ENCODE data around the gene NOP56.

Gene NOP56

DNA sequence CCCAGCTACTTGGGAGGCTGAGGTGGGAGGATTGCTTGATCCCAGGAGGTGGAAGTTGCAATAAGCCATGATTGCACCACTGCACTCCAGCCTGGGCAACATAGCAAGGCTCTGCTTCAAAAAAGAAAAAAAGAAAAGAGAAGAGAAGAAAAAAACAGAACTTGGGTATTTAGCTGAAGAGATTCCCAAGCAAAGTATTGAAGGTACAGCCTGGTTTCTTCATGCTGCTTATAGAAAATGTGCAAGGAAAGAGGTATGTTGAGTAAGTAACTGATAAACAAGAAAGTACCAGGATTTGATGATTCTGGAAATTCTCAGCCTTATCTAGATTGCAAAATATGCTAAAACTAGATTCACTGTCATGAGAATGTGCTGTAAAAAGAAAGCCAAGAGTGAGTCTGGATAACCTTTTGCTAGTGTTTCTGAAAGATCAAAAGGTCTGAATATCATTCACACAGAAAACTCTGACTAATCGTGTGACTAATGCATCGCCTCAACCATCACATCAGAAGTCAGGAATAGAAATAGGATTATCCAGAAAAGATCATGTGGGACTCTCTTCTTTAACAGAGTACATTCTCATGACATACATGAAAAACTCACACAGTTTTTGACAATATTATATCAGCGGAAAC is 32.4 kb upstream of the NOP56 start:
- DNase-seq (ENCODE audit: low read depth) = peak; percentile 69
- no peak overlapping the region for H3K4me3 ChIP-seq (ENCODE audit: control insufficient read depth, low read depth, low read length)
- TF ChIP-seq, protein P1, sequence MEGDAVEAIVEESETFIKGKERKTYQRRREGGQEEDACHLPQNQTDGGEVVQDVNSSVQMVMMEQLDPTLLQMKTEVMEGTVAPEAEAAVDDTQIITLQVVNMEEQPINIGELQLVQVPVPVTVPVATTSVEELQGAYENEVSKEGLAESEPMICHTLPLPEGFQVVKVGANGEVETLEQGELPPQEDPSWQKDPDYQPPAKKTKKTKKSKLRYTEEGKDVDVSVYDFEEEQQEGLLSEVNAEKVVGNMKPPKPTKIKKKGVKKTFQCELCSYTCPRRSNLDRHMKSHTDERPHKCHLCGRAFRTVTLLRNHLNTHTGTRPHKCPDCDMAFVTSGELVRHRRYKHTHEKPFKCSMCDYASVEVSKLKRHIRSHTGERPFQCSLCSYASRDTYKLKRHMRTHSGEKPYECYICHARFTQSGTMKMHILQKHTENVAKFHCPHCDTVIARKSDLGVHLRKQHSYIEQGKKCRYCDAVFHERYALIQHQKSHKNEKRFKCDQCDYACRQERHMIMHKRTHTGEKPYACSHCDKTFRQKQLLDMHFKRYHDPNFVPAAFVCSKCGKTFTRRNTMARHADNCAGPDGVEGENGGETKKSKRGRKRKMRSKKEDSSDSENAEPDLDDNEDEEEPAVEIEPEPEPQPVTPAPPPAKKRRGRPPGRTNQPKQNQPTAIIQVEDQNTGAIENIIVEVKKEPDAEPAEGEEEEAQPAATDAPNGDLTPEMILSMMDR (conservative IDR thresholded peaks at IDR 0.05; ENCODE audit: control insufficient read depth, insufficient read depth, low read depth, low read length) = no peak

DNA sequence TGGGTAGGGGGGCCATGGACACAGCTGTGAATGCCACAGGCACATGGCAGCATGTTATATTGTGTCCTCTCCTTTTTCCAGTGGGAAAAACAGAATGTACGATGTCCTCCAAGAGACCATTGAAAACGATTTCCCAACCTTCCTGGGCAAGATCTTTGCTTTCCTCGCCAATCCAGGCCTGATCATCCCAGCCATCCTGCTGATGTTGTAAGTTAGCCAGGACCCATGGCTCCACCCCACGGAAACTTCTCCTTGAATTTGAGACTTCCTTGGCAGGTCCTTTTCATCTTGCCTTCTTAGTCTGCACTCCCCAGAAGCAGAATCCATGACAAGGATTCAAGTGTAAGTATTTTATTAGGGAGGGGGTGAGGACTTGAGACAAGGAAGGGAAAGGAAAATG is 28.2 kb upstream of the NOP56 start:
- TF ChIP-seq, protein P1 (conservative IDR thresholded peaks at IDR 0.05; ENCODE audit: control insufficient read depth, insufficient read depth, low read depth, low read length) = no peak
- peak; percentile 10 for DNase-seq (ENCODE audit: low read depth)
- no peak overlapping the region for H3K4me3 ChIP-seq (ENCODE audit: control insufficient read depth, low read depth, low read length)

DNA sequence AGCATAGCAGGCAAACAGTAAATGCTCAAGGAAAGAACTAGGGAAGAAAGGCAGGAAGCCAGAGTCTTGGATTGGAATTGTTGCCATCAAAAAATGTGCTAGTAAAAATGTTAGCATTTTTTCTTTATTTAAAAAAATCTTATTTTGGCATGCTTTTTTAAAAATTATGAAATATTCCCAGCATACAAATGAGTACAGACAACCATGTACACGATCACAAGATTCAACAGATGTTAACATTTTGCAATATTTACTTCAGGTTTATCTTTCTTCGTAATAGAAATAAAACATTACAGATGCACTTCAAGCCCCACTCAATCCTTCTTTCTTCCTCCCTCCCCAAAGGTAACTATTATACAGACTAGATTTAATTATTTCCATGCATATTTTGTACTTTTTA is 27.4 kb upstream of the NOP56 start:
- no peak overlapping the region for H3K4me3 ChIP-seq (ENCODE audit: control insufficient read depth, low read depth, low read length)
- TF ChIP-seq, protein P1 (conservative IDR thresholded peaks at IDR 0.05; ENCODE audit: control insufficient read depth, insufficient read depth, low read depth, low read length) = no peak
- DNase-seq (ENCODE audit: low read depth) = no peak

DNA sequence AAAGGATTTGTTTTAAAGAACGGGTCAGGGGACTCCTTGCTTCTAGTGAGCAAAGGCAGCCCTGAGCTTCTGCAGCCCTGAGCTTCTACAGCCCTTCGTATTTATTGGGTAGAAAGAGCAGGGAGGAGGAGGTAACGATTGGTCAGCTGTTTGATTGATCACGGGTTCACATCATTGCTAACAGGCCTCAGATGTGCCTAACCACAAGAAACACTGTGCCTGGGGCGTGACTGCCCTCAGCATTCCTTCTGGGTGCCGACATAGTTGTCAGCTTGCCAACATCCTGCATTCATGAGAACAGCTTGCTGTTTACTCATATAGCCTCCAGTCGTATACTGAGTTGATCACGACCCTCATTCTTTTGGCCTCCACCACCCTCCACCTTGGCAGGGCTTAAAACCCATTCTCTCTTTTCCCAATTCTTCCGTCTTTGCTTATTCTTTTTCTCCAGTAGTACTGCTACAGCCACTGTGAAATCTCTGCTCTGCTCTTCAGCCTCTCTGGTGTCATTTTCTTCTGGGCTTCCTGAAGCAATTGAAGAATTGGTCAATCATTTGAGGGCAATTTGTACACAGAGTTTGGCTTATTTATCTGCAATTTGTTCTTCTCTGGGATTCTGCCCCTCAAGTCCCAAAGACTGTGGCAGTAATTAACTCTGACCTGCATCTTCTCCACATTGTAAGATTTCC is 25.4 kb upstream of the NOP56 start:
- TF ChIP-seq, protein P1 (conservative IDR thresholded peaks at IDR 0.05; ENCODE audit: control insufficient read depth, insufficient read depth, low read depth, low read length) = no peak
- no peak overlapping the region for H3K4me3 ChIP-seq (ENCODE audit: control insufficient read depth, low read depth, low read length)
- DNase-seq (ENCODE audit: low read depth) = peak; percentile 91

DNA sequence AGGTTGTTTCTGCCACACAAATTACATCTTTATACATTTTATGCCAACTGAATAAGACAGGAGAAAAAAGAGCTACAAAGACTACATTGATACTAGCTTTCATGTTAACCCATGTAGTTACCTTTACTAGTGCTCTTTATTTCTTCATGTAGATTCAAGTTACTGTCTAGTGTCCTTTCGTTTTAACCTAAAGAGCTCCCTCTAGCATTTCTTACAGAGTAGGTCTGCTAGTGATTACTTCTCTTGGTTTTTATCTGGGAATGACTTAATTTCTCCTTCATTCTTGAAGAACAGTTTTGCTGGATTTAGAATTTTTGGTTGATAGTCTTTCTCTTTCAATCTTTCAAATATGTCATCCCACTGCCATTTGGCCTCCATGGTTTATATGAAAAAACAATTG is 21.2 kb upstream of the NOP56 start:
- peak; percentile 37 for DNase-seq (ENCODE audit: low read depth)
- H3K4me3 ChIP-seq (ENCODE audit: control insufficient read depth, low read depth, low read length) = no peak overlapping the region
- TF ChIP-seq, protein P1 (conservative IDR thresholded peaks at IDR 0.05; ENCODE audit: control insufficient read depth, insufficient read depth, low read depth, low read length) = no peak

DNA sequence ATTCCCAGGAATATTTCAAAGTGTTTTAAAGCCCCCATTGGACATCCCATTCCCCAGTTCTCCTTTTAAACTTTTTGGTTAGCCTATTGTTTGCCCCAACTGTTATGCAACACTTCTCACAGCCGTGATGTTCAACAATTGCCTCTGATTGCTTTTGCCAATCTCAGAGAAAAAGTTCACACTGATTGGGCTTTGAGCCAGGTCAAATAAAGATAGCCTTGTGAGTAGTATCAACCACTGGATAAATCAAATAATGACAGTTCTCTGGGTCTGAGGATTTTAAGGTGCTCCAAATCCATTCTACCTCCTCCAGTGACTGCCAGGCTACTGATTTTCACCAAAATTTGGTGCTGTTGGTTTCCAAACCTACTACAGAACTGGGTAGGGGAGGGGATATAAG is 19.1 kb upstream of the NOP56 start:
- TF ChIP-seq, protein P1 (conservative IDR thresholded peaks at IDR 0.05; ENCODE audit: control insufficient read depth, insufficient read depth, low read depth, low read length) = no peak
- no peak for DNase-seq (ENCODE audit: low read depth)
- H3K4me3 ChIP-seq (ENCODE audit: control insufficient read depth, low read depth, low read length) = no peak overlapping the region

All from fibroblast of mammary gland (primary cell).